HG02642 (cell line): Measurements from ENCODE around the gene LHFPL3.
"Not testable (repeated sequence)": the region's sequence is repeated elsewhere in the genome, so short reads cannot be mapped to it uniquely, and the experiment has no call there.

Source experiments
- ATAC-seq: cut with Tn5 transposase; IDR thresholded peaks from one replicate; pipeline ENCODE4 v1.9.1; 2021; ENCODE audit warnings: mild to moderate bottlenecking; ENCODE audit not compliant: unreplicated experiment, poor library complexity

The LHFPL3 gene

DNA sequence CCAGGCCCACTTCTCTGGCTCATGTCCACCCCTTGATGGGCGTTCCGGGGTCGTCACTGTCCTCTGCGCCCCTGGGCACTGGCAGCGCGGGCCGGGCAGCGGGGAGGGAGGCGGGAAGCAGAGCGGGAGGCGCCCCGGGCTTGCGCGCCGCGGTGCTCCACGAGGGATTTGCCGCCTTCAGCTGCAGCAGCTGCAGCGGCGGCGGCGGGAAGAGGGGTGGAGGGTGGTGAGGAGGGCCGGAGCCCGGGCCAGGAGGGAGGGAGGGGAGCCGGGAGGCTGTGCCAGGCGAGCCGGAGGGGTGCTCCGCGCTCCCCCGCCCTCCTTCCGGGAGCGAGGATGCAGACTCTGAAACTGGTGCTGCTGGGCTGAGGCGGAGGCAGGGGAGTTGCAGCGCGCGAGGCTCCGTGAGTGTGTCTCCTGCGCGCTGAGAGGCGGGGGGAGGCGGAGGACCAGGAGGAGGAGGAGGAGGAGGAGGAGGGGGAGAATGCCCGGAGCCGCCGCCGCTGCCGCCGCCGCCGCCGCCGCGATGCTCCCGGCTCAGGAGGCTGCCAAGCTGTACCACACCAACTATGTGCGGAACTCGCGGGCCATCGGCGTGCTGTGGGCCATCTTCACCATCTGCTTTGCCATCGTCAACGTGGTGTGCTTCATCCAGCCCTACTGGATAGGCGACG lies at the start of gene LHFPL3:
LHFPL3 (plus strand) TSS at position 308 of the 674 bp plus-strand sequence.
- ATAC-seq = no peak

DNA sequence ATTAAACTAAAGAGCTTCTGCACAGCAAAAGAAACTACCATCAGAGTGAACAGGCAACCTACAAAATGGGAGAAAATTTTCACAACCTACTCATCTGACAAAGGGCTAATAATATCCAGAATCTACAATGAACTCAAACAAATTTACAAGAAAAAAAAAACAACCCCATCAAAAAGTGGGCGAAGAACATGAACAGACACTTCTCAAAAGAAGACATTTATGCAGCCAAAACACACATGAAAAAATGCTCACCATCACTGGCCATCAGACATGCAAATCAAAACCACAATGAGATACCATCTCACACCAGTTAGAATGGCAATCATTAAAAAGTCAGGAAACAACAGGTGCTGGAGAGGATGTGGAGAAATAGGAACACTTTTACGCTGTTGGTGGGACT lies 46.7 kb upstream of the LHFPL3 start:
- ATAC-seq = not testable (repeated sequence)

DNA sequence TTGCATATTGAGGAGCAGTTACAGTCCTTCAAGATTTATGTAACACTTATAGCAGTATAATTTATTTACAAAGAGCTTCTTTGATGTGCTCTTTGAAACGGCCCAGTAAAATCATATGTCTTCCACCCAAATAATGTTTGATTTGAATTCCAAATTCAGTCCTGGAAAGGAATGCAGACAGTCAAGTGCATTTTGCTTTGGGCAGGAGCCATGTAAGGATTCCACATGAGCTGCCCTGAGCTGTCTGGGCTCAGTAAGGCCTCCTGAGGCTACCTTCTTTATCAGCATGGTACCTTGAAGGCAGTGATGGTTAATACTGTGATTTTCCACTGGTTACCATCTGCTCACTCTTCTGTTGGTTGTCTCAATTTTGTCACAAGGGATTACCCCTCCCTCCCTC lies 41.6 kb upstream of the LHFPL3 start:
- ATAC-seq = no peak

DNA sequence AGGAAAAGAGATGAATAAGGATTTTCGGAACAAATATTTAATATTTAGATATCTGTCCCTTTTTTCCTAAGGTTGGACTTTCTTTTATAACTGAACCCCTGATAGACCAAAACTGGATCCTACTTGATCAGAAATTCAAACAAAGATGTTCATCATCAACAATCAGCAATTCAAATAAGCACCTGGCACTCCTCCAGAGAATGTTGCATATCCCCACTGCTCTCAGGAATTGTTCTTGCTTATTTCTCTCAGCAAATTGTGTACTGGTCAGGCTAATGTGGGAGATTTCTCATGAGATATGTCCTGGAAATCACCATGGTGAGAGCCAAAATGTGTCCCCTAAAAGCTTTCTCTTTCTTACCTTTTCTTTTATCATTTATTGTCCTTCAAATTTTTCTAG lies 40.3 kb upstream of the LHFPL3 start:
- no peak for ATAC-seq

DNA sequence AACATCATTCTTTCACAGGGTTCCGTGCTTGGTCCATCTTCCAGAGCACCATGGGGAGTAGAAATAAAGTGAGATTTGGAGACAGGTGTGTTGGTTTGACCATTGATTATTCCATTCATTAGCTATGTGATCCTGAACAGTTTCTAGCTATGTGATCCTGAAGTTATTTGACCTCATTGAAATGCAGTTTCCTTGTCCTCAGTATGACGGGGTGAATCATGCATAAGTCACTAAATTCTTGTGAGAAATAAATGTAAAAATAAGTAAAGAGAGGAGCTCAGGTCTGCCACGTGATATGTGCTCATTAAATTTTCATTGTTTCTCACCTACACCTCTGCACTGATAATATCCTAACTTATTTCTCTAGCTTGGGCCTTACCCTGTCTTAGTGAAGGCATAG lies 34.1 kb upstream of the LHFPL3 start:
- ATAC-seq = no peak

DNA sequence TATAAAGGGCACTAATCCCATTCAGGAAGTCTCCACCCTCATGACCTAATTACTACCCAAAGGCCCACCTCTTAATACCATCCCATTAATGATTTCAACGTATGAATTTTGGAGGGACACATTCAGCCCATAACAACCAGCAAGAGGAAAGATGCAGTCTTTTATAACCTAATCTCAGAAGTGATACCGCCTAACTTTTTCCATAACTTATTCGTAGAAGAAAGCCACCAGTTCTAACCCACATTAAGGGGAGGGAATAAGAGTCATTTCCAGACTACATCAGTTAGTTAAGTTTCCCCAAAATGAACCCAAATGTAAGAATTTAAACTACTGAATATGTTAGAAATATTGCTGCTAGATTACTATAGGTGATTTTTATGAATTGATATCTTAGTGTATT lies 32.1 kb upstream of the LHFPL3 start:
- ATAC-seq = no peak

DNA sequence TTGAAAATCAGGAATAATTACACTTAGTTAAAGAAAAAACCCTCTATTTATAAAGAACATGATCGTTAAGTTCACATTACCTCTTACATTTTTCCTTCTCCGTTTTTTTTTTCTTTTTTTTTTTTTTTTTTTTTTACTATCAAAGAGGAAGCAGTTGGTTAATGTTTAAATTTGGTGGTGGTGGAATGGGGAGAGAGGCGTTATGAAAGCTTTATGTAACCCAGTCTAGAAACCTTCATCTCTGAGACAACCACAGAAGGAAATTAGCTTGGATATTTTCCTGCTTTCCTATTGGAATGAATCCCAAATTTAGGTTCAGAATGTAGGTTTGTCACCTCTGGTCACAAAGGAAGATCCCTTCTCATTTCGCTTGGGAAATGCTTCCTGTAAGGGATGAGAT lies 31.5 kb upstream of the LHFPL3 start:
- no peak for ATAC-seq

DNA sequence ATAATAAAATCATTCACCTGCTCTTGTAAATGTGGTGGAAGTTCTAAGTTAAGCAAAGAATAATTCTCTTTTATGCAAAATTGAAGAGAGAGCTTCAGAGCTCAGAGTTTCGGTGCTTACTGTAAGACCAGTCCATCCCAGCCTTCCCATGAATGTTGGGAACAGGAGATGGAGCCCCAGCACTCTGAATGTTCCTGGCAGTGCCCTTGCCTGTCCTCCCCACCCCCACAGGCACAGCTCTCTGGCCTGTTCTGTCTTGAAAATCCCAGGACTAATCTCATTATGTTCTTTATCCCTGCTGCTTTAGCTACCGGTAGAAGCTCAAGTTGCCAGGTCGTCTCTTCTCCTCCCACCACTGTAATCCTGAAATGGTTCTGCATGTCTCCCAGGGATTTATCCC lies 29.1 kb upstream of the LHFPL3 start:
- ATAC-seq = no peak

DNA sequence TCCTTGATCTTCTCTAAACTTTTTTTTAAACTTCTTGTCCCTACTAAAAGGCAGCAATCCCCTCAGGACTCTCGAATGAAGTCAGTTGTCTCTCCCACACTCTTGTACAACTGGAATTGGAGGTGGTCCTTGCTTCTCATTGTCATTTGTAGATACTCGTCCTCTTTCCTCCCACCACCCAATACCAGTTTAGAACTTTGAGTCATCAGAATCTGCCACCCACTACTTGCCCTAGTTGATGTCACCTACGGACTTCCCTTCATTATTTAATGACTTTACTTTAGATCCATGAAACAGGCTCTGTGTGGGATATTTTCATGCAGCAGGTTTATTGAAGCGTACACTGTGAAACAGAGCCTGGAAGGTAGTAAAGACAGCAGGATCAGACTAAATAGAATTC lies 28.6 kb upstream of the LHFPL3 start:
- no peak for ATAC-seq

DNA sequence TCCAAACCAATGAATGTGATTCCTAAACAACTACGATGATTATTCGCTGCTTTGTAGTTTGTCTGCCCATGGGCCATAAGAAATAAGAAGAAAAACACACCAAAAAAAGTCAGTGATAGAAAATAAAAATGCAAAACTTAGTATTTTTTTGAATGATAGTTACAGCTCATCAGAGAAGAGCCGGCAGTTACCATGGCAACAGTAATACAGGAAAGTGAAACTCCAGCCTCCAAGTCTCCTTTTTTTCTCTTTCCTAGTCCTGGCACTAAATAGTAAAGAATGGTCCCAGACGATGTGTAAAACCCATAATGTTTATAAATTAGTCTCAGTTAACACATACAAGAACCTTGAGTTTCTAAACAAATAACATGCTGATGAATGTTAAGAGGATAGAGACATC lies 21.6 kb upstream of the LHFPL3 start:
- no peak for ATAC-seq

DNA sequence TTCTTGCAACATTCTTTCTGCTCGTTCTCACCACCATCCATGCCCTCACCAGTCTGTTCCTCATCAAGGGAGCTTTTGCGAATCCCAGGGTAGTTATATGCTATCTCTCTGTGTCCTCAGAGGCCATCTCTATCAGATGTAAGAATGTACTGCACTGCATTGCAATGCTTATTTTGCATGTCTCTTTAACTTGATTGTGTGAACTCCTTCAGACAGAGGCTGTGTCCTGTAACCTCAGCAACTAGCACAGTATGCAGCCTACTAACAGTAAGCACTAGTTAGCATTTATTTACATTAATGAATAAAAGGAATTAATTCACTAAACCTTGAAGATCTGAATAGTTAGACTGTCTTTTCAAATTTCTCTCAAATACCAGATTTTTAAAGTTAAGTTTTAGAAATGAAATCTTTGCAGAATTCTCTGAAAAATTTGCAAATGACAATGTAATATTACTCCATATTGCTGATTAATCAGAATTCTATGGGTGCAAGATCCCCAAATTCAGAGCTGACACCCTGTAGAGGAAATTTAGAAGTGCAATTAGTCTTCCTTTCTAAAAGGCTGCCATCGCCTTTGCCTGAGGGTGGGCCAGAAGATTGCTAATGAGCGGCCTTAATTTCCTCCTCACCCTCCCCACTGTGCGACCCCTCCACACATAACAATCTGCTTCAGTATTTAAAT lies 10.3 kb upstream of the LHFPL3 start:
- no peak for ATAC-seq

DNA sequence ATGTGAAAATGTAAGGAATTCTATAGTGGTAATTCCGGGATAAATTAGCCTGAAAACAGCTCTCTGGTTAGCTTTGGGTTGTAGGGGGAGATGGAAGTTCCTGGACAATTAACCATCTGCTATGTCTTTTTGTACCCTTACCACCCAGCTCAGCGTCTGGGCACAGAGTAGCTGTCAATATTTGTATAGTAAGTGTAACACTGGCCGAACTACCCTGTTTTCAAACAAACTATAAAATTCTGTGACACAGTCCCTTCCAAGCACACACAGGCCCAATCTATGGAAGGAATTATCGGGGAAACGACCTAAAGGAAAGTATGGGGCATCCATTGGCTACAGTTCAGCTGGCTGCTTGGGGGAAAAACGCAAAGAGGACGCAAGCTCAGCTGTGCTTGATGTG lies 869 bp upstream of the LHFPL3 start:
- no peak for ATAC-seq

DNA sequence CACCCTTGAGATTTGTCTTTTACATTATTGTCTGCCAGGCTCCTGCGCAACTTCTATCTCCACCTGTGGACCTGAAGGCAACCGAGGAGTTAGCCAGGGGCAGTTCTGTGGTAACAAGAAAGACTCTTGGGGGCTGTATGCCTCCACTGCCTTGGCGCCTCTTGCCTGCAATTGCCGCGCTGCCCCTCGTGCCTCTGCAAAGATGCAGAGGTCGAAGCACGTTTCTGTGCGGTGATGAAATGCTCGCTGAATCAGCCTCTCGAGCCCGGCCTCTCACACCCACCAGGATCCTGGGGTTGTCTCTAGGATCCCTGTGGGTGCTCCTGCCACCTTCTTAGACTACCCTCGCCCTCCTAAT lies 486 bp upstream of the LHFPL3 start:
- ATAC-seq = no peak

DNA sequence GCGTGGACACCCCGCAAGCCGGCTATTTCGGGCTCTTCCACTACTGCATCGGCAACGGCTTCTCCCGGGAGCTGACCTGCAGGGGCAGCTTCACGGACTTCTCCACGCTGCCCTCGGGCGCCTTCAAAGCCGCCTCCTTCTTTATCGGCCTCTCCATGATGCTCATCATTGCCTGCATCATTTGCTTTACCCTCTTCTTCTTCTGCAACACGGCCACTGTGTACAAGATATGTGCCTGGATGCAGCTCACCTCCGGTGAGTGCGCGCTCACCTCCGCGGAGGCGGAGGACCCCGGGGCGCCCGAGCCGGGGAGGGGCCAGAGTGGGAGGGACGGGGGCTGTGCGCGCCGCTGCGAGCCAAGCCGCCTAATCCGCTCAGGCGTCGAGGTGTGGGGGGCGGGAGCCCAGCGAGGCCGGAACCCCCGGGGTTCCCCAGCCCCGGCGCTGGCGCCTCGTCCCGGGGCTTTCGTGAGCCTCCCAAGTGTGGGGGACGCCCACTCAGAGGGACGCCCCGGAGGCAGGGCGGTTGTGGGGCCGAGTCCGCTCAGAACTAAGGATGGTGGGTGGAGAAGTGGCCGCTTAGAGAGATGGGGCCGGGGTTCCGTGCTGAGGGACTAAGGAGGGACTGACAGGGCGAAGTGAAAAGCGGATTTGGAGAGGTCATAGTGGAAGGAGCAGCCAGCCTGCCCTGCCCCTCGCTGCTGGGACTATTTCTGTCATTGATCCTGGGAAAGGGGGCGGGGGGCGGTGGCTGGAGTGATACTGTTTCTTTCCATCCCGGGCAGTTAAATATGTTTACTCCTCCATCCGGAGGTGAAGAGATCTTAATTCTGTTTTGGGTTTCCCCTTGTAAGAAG lies 795 bp downstream of the LHFPL3 start:
- ATAC-seq = no peak

DNA sequence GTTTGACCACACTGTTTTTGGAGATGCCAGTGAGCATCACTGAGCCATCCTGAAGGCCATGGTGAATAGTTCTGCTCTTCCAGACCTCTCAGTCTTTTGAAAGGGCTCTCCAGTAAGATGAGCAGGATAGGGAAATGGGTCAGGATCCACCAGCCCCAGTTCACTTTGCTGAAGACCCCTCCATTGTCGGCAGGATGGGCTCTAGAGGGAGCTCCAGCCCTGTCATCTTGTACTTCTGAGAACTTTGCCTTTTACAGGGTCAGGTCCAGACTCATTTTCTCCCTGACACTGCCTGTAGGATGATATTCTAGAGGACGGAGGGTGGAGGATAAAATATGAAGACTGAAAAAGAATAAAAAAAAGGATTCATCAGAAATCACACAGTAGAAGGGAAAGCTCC lies 13.1 kb downstream of the LHFPL3 start:
- no peak for ATAC-seq

DNA sequence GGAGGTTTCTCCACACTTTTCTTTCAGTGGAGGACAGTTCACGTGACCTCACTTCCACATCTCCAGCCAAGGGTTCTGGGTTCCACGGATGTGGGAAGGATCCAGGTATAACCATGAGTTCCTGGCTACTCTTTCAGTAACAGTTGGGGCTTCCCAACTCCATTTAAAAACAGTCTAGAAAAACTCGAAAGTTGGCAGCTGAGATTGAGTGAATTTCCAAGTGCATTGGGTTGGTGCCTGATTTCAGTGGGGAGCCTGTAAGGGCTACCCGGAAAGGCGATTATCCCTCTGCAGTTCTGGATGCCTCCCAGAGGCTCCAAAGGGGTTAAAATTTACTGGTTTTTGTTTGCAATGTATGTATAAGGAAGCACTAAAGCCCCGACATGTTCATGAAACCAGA lies 24.3 kb downstream of the LHFPL3 start:
- ATAC-seq = no peak

DNA sequence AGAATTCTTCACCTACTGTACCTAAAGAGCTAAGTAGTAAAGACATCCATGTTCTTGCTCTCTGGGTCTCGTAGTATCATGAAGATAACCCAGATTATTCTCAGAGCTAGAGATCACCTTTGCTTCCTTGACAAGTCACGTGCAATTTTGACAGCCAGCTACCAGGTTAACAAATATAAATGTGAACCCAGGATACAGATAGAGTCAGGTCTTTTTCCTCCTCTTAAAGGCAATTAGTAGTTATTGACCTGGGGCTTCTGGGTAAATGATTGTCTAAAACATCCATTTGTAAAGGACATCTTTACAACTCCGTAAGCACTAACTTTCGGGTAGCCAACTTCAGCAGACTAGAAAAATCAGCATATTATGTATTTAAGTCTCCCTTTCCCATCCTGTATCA lies 28.8 kb downstream of the LHFPL3 start:
- ATAC-seq = no peak

DNA sequence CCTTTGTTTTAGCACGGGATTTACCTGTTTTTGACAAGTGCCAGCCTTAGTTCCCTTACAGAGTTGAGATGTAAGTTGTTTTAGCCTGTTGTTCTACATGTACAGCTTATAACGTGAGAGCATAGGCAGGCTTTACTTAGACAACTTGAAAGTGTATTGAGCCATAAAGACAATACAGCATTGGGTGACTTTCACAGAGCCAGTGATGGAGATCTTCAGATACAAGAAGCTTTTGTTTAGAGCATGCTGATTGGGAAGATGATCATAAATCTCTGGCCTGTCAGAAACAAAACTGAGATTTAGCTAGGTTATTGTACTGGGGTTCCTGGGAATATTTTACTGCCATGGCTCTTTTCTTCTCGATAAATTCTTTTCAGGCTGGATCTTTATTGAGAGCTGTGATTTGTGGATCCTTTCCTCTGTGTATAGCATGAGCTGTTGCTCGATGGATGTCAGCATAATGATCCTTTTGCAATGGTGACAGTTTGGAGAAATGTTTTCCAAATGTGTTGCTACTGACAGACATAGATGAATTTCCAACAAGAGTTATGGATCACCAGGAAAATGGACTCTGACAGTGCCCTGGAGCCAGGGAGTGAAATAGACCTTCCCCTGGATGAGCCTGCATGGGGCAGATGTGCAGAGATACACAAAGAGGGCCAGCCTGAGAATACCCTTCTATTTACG lies 30.2 kb downstream of the LHFPL3 start:
- no peak for ATAC-seq

DNA sequence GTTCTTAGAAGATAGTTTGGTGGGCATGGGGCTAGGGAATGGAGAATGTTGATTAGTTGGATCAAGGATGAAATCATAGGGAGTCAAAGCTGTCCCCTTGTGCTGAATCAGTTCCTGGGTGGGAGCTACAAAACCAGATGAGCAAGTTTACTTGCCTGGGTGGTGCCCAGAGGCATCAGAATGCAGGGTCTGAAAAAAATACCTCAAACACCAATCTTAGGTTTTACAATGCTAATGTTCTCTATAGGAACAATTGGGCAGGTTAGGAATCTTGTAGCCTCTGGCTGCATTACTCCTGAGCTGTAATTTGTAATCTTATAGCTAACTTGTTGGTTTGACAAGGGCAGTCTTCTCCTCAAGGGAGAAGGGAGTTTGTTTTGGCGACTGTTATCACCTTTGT lies 34.4 kb downstream of the LHFPL3 start:
- ATAC-seq = no peak

DNA sequence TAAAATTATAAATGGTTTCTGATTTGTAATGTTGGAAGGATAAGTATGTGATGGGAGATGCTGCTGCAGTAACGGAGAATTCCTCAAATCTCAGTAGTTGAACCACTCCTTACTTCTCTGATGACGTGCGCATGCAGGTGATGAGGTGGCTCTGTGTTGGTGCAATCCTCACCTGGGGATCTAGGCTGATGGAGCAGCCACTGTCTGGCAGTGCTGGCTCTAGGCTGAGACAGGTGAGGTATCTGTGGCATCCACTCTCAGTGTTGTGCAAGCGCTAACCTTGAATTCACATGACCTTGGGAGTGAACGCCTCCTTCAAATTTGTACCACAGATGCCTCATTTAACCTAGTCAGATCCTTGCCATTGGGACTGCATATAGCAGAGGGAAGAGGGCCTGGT lies 35.0 kb downstream of the LHFPL3 start:
- ATAC-seq = no peak

DNA sequence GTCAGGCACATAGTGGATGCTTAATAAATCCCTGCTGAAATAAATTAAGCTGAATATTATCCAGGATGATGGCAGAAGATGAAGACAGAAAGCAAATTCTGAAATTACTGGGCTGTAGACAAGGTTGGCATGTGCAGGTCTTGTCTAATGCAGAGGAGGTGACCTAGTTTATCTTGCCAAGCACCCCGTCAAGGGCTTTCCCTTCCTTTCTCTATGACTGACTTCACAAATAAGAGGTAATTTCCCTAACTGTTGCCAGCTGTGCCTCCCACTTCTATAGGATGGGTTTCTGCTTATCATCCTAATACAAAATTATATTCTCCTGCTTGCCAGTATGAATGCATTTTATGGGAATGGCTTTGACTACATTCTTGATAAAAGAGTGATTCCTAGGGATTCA lies 38.0 kb downstream of the LHFPL3 start:
- ATAC-seq = no peak
